ENCODE measurements around the gene SSPN.
"Not testable (repeated sequence)": the region's sequence is repeated elsewhere in the genome, so short reads cannot be mapped to it uniquely, and the experiment has no call there.

SSPN gene

DNA sequence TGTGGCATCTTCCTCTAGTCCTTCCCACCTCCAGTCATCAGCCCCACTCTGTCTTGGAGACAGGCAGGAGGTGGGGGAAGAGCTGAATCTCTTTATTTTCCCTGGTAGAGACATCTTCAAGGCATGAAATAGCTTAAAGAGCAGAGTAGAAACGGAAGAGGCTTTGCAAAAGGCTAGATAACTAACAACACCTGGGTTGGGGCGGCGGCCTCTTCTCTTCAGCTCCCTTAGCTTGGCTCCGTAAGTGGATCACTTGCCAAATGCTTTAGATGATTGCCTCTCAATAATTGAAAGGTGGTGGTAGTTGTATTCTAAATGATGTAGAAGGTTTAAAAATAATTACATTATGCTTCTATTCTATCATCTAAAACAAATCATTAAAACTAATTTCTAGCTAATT is 36.1 kb downstream of the SSPN start:
- no peak for DNase-seq

DNA sequence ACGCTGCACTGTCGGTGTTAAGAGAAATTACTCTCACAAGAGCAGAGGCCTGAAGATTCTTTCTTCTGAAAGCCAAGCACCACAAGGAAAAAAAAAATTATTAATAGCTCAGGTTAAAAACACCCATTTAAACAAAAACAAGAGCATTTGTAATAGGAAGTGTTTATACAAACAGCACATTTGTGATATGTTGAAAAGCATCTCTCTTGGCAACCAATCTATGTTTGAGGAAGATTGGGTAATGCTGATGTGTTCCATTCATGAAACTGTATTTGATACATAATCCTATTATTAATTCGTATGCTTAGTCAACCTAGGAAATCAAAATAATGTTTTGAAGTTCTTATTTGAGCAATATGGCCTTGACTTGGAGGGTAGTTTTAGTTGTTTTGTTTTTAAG is 36.5 kb downstream of the SSPN start:
- no peak for DNase-seq

DNA sequence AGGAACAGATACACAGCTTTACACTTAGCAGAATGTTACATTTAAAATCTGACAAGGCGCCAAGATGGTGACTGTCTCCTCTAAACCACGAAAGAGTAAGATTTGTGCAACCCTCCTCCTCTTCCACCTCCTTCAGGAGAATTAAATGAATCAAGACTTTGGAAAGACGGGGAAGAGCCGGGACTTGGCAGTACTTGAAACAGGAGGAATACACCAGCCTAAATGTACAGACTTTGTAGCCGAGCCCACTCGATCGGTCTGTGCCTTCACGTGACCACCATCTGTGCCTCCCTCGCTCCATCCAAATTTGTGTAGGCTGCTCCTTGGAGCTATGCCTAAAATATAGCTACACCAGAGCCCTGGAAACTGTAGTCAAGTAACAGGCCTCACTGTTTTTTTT is 38.3 kb downstream of the SSPN start:
- no peak for DNase-seq

DNA sequence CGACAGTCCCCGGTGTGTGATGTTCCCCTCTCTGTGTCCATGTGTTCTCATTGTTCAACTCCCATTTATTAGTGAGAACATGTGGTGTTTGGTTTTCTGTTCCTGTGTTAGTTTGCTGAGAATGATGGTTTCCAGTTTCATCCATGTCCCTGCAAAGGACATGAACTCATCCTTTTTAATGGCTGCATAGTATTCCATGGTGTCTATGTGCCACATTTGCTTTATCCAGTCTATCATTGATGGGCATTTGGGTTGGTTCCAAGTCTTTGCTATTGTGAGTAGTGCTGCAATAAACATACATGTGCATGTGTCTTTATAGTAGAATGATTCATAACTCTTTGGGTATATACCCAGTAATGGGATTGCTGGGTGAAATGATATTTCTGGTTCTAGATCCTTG is 40.1 kb downstream of the SSPN start:
- DNase-seq = not testable (repeated sequence)

DNA sequence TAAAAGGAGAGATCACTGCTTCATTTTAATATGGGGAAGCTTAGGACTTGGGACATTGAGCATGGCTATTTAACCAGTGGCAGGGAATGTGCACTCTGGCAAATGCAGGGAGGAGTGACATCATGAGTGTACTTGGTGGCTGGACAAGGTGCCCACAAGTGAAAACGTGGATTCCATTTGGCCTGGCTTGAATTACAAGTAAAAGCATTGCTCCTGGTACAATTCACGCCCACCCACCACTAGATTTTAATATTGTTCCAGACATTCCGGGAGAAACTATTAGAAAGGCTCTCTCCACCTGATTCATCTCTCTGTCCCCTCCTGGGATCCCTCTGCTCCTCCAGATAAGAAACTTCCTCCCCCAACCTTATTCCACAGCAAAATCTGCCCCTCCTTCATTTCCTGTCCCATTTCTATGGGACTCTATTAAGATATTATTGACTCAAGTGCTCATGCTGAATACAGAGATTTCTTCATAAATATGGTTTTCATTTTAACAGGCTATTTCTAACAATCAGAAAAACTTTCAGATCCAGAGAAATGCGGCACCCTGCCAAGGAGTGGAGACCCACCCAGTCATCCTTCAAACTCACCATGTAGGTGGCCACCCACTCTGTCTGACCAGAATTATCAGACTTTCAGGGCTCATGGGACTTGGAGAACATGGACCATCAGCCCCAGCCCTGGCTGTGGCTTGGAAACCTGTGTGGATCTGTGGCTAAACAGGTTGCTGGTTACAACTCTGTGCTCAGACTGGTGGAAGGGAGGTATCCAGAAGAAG is 43.2 kb downstream of the SSPN start:
- DNase-seq = no peak

DNA sequence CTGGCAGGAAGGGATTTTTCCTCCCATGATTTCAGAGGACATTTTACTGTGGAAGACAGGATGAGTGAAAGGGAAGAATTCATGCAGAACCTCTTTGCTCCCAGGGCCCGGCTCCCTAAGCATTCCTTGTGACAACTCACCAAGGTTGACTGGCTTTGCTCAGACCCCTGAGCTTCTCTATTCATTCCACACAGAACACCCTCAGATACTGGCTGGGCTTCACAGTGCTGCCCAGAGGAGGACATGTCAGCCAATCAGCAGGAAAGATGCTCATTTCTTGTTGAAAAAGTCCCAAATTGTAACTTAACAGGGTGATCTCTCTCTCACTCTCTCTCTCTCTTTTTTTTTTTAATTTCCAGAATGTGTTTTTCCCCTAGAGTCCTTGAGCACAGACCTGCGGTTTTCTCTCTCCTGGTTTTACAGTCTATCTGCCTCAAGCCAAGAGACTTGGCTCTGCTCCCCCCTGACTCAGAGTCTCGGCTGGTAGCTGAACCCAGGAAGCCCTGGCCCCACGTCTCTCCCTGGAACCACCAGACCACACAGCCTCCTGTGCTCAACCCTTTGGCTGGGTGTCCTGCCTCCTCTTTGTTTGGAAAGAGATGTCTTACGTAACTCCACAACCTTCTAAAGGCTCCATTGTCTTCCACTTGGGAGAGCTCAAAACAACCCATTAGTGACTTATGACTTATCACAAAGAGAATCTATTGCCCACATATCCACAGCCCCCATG is 43.9 kb downstream of the SSPN start:
- no peak for DNase-seq

DNA sequence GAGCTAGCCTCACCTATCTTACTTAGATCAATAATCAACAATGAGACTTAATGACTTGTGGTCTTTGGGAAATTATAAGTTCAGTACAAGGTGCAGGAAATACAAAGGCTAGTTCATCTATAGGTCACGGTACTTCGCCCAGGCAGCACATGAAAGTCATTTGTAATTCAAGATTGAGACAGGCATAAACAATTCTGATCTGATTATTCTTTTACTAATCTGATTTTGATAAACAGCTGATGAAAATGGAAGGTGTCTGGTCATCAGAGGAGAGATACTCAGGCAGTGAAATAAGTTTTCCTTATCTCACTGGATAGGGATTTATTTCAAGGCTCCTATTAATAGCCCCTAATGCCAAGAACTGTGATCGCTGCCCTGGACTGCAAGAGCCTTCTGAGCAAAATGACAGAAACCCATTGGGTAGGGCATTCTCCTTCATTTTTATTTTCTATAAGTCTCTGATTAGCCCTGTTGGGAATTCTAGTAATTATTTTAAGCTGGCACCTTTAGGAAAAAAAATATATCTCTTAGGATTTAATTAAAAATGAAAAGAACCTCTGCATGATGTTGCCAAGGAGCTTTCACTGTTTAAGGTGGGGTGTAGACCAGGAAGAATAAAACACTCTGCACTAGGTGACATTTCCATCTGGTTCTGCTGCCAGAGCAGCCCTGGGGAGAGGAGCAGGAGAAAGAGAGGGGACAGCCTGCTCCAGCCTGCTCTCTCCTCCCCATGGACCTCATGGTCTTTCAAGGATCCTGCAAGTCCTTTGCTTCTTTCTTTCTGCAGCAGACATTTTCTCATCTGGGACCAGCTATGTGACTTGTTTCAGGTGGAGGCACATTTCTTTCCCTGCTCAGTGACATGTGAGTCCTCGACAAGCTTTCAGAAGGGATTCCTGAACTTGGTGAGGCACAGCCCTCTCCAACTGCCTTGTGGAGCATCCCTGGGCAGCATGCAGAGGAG is 44.8 kb downstream of the SSPN start:
- no peak for DNase-seq

DNA sequence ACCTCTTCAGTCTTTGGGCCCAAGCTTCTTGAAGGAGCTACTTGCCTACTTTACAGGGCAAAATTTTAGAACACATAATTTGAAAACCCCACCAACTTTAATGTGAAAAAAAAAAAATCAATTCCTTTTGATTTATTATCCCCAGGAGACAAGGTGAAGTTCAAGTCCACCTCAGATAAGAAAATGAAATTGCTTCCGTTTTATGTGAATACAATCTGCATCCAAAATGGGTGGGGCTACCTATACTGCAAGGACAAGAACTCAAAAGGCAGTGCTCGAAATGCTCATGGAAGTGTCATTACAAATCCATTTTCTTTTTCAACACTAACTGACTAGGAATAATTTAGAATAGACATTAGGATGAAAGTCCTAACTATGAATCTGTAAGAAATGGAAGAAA is 45.7 kb downstream of the SSPN start:
- DNase-seq = no peak

DNA sequence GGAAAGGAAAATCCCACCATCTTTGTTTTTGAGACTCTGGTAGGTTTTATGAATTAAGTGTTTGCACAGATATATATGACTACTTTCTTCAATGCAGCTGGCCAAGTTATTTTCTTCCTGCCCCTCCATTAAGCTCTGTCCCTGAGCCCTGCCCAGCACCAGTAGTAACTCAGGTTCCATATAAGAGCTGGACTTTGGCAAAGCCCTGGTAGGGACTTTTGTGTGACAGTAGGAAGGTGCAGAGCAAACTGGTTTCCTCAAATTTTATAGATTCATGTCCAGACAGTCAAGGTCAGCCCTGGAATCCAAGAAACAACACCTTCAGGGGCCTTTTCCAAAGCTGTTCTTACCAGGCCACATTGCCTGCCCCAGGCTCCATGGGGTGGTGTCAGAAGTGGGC is 47.3 kb downstream of the SSPN start:
- no peak for DNase-seq

DNA sequence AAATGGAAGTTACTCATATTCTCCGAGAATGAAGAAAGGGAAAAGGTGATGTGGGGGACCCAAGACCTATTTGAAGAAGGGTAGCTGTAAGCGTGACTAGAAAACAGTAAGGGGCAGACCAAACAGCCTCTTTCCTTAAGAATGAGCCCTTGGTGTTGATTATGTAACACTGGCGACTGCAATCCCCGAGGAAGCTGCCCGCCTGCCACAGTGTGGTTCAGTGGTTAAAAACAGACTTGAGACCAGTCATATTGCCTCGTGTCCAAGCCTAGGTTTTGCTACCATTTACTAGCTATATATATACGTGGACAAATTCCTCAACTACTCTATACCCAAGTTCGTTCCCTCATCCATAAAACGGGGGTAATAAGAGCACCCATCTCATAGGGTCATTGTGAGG is 49.1 kb downstream of the SSPN start:
- DNase-seq = no peak

DNA sequence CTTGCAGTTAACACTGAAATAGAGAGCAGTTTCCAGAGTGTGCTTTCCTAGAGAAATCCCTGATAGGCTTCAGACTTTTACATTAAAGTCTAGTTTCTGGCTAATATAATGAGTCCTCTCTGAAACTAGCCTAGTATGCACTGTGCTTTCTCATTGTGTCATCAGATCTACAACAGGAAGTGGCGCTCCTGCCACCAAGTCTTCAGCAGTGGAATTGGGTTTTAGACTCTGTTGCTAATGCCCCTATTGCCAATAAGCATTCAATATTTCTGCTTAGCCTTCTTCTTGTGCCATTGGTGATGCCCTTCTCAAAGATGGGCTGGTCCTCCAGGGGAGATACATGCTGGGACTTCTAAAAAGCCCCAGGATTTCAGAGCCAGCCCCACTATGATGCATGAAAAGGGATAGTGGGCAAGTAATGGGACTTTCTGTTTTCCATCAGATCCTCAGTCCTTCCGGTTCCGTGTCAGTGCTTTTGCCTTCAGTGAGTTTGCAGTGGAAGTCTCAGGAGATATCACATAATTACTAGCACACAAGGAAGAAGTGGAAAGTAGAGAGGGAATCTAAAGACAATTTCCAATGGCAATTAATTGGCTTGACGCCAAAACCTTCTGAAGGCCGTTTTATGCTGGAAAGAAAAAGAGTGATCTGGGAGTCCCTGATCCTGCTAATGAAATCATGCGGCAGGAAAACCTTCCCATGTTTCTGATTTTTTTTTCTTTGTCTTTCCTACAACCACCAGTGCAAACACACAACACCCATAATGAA is 50.0 kb downstream of the SSPN start:
- DNase-seq = no peak

DNA sequence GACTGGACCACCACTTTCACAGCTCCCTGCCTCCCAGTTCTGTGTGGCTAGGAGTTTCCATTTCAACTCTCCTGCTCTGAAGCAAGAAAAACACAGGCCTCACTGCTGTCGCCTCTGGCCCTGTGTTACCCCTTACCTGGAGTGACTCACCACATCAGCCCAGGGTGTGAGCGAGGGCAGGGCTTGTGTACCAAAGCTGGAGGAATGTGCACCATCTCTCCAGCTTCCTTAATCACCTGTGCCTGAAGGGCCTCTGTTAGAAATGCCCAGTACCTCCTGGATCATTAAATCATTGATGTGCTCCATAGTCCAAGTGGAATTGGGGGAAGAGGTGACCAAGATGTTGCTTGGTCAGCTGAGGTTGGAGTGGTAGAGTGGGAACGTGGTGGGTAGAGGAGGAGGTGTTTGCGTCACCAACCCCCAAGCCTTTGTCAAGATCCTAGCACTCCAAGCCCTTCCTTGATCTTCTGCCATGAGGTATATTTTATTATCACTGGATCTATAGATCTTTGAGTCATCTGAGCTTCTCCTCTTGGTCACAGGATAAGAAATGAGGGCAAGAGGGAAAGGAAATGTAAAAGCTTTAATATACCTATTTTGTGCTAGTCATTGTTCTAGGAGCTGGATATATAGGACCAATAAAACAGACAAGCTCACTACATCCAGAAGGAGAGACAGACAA is 51.3 kb downstream of the SSPN start:
- no peak for DNase-seq

DNA sequence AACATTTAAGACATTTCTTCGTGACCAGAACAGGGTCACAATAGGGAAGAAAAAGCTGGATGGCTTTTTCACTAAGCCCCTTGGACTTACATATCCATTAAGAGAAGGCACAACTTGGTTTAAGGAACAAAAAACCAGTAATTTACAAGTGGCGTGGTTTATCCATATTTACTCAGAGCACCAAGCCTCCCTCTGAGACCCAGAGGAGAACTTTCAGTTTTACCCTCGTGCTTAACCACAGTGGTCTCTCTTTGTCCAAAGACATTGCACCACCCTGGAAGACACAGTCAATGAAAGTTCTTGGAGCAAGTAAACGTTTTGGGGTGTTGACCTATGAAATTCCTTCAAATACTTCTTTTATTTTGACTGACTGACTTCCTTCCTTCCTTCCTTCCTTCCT is 52.5 kb downstream of the SSPN start:
- DNase-seq = no peak

DNA sequence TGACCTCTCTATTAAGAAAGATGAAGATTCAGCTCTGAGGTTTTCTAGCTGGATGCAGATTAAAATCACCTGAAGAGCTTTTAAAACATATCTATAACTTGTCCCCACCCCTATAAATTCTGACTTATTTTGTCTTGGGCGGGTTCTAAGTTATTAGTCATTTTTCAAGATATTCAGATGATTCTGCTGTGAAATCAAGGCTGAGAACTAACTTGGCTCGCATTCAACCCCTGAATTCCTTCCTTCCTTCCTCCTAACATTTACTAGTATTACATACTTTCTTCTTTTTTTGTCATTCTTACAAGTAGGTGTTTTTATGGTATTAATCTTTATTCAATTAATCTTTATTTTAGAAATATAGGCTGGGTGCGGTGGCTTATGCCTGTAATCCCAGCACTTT is 55.4 kb downstream of the SSPN start:
- DNase-seq = no peak

DNA sequence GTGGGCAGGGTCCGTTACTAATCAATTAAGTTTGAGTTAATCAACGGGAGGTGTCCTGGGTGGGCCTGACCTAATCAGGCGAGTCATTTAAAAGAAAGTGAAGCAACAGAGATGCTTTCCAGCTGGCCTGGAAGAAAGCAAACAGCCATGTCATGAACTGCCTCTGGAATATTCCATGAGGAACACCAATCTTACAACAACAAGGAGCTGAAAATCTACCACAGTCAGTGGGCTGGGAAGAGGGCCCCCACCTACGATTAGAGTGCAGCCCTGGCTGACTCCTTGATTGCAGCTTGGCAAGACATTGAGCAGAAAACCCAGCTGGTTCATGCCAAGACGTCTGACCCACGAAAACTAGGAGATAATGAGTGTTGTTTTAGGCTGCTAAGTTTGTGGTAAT is 56.2 kb downstream of the SSPN start:
- DNase-seq = no peak

DNA sequence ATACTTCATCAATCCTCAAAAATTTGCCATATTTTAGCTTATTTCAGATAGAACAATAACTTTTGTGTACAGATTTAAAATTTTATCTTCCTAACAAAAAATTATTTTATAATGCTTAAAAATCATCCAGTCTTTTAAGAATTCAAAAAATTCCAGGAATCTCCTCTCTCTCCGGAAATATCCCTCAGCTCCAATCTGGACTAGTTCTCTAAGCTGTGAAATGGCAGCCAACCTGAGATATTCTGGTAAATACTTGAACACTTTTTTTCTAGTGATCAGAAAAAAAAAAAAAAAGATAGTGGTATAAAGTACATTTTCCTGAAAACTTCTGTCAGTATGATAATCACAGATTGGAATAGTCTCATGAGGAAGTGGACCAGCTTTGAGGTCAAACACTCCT is 57.6 kb downstream of the SSPN start:
- no peak for DNase-seq

DNA sequence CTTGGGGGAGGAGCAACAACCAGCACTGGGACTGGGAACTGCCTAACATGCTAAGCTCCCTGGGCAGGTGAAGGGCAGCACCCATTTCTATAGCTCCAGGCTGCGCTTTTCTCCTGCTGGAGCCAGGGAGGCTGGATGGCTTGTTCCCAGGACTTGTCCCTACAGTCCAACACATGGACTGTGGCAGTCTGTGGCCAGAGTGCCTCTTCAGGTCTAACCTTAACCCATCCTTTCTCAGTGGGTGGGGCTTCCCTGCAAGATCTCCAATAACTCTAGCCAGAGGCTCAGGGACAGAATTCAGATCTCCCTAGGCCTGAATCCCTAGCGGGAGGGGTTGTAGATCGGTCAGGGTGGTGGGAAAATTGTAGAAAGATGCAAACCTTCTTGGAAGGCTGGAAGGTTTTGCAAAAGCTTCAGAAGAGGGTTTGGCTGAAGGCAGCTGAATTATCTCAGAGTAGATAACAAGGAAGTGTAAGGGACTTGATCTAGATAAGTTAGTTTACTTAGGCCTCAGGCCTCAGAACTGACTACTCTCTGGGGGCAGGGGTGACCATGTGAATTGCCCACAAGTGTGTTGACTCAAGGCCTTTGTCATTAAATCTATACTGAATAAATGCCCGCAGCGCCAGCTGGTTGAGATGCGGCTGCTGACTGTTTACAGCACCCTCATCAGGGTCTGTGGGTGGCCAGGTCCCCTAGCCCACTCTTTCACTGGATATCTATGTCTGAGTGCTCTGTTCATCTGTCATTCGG is 60.7 kb downstream of the SSPN start:
- no peak for DNase-seq

DNA sequence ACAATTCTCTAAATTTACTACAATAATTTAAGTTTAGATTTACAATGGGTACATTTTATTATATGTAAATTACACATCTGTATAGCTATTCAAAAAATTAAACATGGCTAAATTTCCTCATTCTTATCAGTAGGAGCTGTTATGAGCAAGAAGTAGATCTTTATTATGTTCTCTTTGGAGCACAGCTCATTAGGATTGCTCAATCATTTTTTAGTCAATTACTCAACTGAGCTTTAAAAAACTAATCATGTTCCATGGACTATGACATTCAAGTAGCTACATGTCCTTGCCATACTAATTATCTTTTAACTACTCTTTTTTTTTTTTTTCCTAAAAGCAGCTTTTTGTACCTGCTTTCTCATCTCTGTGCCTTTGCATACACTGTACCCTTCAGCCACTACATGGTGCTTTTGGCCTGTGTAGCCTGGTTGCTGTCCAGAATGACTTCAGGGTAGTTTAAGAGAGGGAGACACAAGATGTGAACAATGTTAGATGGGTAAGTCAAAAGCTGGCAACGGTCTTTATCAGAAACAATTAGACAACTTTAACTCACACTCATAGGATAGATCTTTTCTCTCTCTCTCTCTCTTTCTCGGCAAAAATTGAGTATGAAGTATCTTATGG is 69.0 kb downstream of the SSPN start:
- DNase-seq = no peak

DNA sequence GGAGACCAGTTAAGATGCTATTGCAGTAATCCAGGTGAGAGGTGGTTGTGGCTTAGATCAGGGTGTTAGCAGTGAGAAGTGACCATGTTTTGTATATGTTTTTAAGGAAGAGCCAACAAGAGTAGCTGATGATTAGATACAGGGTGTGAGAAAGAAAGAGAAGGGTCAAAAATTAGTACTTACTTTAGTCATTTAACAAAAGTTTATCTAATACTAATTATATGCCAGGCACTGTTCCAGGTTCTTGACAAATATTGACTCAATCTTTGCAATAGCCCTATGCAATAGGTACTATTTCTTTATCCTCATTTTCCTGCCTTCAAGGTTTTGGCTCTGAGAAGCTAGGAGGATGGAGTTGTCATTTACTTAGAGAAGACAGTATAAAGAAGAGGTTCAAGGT is 70.2 kb downstream of the SSPN start:
- no peak for DNase-seq

DNA sequence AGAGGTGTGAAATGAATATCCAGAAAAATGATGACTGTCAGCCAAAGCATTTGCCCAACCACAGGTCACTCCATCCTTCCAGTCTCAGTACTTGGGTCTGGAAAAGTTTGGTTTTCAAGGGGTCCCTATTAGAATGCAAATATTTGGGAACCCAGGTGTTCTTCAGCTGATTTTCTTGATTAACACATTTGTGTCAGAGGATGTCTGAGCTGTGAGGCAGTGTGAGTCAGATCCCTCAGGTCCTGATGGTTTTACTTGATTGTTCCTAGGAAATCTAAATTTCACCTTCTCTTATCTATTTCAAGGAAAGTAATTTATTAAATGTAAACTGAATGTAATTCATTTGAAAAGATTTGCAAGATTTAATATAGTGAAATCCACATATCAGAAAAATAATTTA is 71.5 kb downstream of the SSPN start:
- DNase-seq = no peak
